GM18520 (cell line): Measurements from ENCODE around the gene SOWAHB.

Experiments used
- ATAC-seq: cut with Tn5 transposase; IDR thresholded peaks from one replicate; pipeline ENCODE4 v1.9.1; 2021; ENCODE audit not compliant: unreplicated experiment

The SOWAHB gene, protein sequence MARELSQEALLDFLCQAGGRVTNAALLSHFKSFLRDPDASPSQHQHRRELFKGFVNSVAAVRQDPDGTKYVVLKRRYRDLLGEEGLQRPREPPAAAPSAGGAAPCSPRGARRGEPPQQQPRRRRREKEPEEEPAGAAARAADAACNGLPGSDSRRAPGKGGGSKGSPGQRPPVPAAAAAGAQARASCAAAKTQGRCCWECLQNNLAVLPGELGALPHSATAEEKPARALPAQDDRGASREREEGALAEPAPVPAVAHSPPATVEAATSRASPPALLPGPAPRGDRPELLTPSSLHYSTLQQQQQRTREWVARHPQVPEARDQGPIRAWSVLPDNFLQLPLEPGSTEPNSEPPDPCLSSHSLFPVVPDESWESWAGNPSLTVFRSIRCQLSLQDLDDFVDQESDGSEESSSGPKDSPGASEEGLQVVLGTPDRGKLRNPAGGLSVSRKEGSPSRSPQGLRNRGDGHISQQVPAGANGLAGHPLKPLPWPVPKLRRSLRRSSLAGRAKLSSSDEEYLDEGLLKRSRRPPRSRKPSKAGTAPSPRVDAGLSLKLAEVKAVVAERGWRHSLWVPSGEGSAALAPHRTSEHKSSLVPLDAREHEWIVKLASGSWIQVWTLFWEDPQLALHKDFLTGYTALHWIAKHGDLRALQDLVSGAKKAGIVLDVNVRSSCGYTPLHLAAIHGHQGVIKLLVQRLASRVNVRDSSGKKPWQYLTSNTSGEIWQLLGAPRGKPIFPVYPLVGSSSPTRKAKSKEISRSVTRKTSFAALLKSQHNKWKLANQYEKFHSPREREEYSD

DNA sequence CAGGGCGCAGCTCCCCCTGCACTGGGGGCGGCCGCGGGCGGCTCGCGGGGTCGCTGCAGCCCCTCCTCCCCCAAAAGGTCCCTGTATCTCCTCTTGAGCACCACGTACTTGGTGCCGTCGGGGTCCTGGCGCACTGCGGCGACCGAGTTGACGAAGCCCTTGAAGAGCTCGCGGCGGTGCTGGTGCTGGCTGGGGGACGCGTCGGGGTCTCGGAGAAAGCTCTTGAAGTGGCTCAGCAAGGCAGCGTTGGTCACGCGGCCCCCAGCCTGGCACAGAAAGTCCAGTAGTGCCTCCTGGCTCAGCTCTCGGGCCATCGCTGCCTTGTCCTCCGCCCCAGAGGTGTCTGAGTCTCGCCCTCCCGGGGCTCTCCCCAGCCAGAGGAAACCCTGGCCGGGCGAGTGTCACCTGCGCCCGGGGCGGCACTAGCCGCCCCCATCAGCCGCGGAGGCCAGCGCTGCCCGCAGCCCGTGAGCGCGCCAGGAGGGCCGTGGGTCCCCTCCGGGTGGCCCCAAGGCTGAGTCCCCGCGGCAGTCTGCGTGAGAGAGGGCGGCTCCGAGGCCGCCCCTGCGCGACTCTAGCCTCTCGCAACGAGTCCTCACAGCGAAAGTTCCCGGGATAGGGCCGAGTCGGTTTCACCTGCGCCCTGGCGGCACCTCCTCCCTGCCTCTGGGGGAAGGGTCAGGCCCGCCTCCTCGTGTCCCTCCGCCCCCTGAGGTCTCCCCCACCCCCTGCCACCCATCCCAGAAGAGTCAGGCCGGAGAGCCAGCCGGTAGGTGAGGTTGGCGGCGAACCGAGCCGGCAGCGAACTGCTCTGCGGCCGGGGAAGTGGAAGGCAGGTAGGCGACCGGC lies at the start of gene SOWAHB:
TSS of gene SOWAHB (minus strand) at position 609 of the 849 bp plus-strand sequence. CDS start at position 314, 295 bp downstream.
- ATAC-seq, result no peak

DNA sequence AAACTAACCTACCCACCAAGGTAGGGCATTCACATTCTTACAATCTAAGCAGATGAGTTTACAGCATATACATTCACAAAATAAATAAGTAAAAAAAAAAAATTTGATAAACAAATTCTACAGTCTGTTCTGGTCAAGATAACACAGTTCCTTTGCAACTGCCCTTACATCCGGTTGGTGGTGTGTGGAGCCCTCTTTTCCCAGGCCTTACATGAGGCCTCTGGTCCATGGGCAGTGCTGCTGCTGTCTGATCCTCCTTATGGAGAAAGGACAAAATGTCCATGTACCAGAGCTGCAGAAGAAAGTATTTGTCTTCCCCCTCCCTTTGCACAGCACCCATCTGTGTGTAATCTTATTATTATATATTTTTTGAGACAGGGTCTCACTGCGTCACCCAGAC lies 49.4 kb upstream of the SOWAHB start:
- ATAC-seq, result no peak

DNA sequence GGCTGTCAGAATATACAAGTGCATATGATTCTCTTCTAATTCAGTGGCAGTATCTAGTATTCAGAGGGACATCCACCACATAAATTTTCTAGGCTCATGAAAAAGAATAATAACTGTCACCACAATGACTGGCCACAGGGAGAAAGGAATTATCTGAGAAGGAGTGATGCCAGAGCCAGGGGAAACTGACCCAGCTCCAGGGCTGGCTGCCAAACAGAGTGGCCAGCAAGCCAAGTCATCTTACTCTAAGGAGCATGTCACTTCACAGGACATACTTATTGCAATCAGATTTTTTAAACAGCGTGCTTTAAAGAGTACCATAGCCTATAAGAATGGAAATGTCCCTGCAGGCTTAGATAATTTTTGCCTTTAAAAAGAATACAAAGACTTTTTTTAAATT lies 45.8 kb upstream of the SOWAHB start:
- no peak for ATAC-seq

DNA sequence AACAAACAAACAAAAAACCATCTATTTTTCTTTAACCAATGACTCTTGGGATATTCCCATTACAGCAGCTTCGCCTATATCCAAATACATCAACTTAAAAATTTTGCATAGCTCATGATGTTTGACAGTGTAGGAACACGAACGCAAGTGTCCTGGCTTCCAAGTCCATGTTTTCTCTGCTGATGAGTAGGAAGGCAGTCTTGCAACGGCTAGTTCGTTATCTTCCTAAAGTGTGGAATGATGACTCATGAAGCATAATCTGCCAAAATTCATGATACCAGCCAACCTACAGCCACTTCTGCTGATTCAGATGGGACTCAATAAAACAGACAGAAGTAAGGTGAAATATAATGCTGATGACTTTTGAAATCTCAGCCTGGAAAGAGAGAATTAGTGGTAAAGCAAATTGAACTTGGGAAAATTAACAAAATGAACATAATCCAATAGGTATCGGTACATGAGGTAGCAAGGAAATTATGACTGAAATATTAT lies 45.2 kb upstream of the SOWAHB start:
- no peak for ATAC-seq

DNA sequence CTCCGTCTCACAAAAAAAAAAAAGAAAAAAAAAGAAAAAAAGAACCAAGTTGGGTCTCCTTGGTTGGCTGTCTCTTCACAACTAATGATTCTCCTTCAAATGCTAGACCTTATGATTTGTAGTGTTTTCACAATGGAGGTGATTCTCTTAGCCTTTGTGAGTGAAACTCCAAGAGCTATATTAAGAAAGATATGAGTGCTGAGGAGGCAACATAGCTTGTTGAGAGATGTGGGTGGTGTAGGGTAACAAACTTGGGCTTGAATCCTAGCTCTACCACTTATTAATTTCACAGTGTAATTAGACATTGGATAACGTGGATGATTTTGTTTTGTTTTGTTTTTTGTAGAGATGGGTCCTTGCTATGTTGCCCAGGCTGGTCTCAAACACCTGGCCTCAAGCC lies 41.2 kb upstream of the SOWAHB start:
- ATAC-seq, result no peak

DNA sequence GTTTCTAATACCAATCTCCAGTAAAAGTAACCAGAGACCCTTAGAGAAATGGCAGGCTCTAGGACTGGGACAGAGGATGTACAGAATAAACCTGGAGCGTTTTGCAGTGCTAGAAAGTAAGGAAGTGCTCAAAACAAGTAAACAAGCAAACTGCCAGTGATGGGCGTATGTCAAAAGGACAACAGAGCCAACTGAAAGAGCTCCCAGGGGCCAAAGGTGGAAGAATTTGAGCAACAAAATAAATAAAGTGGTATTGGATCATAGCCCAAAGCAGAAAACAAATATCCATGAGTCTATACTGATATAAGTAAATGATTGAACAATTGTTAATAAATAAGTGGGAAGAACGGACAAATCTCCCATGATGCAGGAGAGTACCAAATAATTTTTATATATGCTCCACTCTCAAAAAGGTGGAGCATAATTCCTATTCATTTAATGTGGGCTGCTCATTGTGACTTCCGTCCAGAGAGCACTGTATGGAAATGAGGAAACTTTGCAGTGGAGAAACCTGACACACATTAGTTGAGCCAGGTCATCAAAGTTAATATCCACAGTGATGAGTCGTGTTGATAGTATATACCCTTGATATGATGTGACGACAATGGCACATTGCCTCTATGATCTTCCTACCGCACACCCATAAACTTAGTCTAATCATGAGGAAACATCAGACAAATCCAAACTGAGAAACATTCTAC lies 33.8 kb upstream of the SOWAHB start:
- no peak for ATAC-seq

DNA sequence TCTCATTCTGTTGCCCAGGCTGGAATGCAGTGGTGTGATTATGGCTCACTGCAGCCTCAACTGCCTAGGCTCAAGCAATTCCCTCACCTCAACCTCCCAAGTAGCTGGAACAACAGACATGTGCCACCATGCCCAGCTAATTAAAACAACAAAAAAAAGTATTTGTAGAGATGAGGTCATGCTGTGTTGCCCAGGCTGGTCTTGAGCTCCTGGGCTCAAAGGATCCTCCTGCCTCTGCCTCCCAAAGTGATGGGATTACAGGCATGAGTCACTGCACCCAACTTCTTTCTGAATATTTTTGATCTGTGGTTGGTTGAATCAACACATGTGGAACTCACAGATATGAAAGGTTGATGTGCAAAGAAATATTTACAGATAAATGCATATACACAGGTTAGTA lies 33.1 kb upstream of the SOWAHB start:
- ATAC-seq, result no peak

DNA sequence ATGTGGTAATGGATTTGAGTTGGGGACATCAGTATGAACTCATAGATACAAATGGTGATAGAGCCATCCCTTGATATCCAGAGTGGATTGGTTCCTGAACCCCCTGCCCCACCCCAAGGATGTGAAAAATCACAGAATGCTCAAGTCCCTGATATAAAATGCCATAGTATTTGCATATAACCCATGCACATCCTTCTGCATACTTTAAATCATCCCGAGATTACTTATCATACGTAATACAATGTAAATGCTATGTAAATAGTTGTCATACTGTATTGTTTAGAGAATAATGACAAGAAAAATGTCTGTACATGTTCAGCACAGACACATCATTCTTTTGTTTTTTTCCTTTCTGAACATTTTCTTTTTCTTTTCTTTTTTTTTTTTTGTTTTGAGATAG lies 32.7 kb upstream of the SOWAHB start:
- no peak for ATAC-seq

DNA sequence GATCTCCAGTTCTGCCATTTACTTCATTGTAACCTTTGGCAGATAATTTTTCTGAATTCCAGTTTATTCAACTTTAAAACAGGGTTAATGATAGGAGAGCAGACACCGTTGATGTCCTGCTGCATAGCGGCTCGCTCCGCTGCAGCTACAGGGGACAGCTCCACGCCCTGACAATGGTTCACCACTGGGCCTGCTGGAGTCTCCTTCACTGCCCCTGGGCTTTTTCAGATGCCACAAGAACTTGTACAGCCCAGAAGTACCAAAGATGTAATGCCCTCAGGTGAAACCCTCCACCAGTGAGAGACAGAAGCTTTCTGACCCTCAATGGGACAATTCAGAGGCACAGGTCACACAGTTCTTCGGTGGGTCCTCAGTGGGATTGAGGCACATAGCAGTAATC lies 28.9 kb upstream of the SOWAHB start:
- ATAC-seq, result no peak

DNA sequence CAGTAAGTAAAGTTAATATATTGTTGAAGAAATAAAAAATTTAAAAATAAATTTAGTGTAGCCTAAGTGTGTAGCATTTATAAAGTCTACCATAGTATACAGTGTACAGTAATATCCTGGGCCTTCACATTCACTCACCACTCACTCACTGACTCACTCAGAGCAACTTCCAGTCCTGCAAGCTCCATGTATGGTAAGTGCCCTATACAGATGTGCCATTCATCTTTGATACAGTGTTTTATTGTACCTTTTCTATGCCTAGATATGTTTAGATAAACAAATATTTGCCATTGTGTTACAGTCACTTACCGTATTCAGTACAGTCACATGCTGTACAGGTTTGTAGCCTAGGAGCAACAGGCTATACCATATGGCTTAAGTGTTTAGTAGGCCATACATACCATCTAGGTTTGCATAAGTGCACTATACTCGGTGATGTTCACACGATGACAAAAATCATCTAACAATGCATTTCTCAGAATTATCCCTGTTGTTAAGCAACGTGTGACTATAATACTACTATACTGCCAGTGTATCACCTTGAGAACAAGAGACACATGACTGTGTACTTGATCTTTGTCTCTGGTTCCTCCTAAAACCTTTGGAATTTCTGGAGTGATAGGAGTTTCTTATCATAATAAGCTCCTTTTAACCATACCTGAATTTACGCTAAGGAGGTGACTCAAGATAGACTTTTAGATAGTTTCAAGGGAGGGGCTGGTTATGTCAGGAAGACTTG lies 25.8 kb upstream of the SOWAHB start:
- no peak for ATAC-seq

DNA sequence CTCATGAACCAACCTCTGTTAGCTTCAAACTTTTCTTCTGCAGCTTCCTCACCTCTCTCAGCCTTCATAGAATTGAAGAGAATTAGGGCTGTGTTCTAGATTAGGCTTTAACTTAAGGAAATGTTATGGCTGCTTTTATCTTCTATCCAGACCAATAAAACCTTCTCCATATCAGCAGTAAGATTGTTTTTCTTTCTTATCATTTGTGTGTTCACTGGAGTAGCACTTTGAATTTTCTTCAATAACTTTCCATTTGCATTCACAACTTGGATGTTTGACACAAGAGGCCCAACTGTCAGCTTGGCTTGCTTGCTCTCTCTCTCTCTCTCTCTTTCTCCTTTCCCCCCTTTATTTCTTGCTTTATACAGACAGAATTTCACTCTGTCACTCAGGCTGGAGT lies 22.8 kb upstream of the SOWAHB start:
- ATAC-seq, result no peak

DNA sequence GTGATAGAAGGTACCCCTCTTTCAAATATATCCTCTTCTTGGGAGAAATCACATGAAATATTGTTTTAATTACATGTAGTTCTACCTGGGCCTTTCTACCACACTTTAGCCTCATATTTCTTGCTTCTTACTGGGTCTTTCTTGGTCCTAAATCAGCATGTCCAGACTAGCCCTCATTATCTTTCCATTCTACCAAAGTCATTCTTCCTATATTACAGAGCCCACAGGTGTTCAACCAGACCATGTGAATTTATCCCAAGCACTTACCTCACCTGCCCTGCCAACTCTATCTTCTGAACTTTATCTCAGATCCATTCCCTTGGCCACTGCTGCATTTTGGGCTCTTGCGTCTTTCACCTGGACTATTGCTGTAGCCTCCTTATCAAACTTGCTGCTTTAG lies 11.8 kb upstream of the SOWAHB start:
- no peak for ATAC-seq

DNA sequence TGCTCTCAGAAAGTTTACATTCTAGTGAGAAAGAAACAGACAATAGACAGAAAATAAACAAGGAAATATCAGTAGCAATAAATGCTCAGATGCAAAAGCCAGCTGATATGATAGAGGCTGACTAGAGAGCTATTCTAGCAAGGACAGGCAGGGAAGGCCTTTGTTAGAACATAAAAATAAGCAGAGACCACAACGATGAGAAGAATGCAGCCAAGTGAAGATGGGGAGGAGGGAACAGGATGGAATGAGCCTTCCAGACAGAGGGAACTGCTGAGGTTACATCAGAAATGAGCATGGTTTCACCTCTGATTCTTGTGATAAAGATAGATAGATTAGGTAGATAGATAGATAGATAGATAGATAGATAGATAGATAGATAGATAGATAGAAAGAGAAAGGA lies 7.6 kb upstream of the SOWAHB start:
- ATAC-seq, result no peak

DNA sequence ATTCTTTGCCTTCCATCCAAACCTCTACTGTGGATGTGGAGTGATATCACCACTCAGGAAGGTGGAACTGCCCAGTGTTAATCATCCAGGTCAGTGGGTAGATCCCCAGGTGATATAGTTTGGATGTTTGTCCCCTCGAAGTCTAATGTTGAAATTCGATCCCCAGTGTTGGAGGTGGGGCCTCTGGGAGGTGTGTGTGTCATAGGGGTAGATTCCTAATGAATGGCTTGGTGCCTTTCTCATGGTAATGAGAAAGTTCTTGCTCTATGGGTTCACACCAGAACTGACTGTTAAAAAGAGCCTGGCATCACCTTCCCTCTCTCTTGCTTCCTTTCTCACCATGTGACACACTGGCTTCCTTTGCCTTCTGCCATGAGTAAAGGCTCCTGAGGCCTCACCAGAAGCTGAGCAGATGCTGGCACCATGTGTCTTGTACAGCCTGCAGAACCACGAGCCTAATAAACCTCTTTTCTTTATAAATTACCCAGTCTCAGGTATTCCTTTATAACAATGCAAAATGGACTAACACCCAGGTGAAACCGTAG lies 6.8 kb upstream of the SOWAHB start:
- ATAC-seq, result no peak

DNA sequence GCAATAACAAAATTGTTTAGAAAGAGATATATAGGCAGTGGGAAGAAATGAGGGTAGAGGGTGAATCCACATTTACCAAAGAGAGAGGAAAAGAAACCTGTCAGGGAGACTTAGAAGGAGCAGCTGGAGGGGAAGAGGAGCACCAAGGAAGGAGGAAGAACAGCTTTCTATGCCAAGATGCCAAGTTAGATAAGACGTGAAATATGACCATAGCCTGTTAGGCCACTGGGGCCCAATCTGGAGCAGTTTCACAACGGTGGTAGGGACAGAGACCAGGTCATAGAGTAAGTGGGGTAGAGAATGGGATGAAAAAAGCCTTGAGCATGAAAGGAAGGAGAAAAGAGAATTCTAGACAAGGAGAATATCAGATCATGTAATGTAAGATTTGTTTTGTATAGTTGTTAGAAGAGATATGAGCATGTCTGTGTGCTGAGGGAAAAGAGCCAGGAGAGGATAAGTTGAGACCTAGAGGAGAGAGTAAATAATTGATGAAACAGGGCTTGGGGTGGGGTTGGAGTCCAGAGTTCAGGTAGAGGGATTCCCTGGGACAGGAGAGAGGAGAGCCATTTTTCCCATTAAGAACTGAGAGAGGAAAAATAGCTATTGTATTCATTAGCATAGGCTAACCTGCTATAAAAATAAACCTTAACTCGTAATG lies 4.4 kb upstream of the SOWAHB start:
- no peak for ATAC-seq

DNA sequence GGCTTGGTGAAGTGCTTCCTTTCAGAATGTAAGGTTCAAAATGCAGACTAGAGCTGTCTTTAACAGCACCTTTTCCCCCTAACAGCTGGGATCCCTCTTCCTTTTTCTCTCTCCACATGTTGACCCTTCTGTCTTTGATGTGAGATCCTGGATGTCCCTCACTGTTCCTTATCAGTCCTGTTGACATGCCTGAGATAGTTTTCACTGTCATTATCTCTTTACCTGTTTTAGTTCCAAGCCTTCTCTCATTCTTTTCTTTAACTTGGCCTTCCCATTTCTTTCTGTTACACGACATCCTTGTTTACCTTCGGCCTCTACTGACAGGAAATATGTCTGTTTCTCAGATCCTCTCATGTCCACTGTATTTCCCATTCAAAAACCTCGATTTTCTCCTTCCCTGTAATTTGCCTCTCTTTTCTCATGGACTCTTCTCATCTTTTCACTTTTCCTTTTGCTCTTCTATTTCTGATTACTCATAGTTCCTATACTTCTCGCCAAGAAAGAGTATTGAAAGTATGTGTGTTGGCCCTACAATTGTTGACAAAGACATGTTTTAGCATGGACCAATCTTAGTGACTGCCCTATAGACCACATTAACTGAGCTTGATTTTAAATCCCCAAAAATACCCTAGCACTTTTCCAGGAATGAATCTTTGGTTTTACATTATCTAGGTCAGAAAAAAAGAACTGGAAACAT lies 1.2 kb upstream of the SOWAHB start:
- no peak for ATAC-seq

DNA sequence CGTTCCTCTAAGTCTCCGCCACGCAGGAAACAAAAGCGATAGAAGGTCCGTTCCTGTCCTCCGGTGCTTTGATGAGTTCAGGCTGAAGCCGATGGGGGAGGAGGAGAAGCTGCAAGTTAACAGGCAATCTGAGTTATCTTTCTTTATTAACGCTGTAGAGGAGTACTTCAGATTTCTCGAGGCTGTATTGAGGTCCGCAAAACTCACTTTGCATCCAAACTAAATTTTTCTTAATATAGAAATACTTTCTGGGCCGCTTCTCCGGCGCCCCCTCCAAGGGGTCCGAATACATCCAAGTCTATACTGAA lies 395 bp upstream of the SOWAHB start:
- no peak for ATAC-seq

DNA sequence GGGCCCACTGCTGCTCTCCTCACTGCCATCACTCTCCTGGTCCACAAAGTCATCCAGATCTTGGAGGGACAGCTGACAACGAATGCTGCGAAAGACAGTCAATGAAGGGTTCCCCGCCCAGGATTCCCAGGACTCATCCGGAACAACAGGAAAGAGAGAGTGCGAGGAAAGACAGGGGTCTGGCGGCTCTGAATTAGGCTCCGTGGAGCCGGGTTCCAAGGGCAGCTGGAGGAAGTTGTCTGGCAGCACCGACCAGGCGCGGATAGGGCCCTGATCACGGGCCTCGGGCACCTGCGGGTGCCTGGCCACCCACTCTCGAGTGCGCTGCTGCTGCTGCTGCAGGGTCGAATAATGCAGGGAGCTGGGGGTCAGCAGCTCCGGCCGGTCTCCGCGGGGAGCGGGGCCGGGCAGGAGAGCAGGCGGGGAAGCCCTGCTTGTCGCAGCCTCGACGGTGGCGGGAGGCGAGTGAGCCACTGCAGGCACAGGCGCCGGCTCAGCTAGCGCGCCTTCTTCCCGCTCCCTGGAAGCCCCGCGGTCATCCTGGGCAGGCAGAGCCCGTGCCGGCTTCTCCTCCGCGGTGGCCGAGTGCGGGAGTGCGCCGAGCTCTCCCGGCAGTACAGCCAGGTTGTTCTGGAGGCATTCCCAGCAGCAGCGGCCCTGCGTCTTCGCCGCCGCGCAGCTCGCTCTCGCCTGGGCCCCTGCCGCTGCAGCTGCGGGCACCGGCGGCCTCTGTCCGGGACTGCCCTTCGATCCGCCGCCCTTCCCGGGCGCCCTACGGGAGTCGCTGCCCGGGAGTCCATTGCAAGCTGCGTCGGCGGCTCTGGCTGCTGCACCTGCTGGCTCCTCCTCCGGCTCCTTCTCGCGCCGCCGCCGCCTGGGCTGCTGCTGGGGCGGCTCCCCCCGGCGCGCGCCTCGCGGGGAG lies 1.1 kb downstream of the SOWAHB start:
- no peak for ATAC-seq
